MM.1S (cell line): ENCODE measurements around the gene GPANK1.

Source experiments
- EZH2phosphoT487 ChIP-seq: fragments of 300-600 bp; sonication (generic); IDR thresholded peaks from 2 replicates; pipeline ENCODE4 v1.6.1; 2018; ENCODE audit warnings: antibody characterized with exemption, low read length
- TF ChIP-seq, protein P1 (sequence below): fragments of 300-600 bp; sonication (generic); IDR thresholded peaks from 2 replicates; pipeline ENCODE4 v1.5.1; 2016; ENCODE audit warnings: antibody characterized with exemption, low read length, mixed read lengths

DNA sequence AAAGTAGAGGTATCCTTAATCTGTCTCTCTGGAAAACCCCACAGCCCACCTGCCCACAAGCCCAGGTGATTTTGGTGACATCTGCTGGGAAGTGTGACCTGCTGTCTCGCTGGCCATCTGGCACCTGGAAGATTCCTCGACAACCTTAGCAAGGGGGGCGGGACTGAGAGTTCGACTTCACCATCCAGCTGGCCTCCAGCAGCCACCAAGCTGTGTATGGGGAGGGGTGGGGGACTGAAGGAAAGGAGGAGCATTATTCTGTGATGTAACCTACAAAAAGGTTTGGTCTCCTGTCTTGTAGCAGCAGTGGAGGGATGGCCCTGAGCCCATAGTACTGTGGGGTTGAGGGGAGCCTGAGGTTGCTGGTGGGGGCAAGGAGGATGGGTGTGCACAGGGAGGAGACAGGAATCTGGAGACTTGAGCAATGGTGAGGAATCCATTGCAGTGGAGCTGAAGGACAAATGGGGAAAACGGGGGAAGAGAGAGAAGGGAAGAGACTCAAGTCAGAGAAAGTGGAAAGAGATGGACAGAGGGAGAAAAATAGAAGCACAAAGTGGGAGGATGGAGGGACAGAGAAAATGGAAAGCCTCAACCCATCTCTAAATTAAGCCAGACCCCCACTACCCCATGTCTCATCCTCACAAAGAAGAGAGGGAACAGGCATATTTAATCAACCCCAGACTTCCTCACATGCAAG, 45.9 kb upstream of the GPANK1 start:
- TF ChIP-seq EZH2phosphoT487, result no peak
- TF ChIP-seq, protein P1, sequence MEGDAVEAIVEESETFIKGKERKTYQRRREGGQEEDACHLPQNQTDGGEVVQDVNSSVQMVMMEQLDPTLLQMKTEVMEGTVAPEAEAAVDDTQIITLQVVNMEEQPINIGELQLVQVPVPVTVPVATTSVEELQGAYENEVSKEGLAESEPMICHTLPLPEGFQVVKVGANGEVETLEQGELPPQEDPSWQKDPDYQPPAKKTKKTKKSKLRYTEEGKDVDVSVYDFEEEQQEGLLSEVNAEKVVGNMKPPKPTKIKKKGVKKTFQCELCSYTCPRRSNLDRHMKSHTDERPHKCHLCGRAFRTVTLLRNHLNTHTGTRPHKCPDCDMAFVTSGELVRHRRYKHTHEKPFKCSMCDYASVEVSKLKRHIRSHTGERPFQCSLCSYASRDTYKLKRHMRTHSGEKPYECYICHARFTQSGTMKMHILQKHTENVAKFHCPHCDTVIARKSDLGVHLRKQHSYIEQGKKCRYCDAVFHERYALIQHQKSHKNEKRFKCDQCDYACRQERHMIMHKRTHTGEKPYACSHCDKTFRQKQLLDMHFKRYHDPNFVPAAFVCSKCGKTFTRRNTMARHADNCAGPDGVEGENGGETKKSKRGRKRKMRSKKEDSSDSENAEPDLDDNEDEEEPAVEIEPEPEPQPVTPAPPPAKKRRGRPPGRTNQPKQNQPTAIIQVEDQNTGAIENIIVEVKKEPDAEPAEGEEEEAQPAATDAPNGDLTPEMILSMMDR, result no peak
